Natural killer cell (primary cell): ENCODE data around the gene RGS19. TPM values are rescaled to one million over a fixed set of nuclear protein-coding genes. Genes with fewer than 3 reads are reported as not detected.

Experiments
- ATAC-seq, 3 donors: fragments of 150-1000 bp in 2 of 3; fragments of 200-7000 bp in 1 of 3; cut with Tn5 transposase; 1 replicate in 1 of 3; 2 replicates in 2 of 3; pipeline ENCODE4 v1.10.0; 2021; ENCODE audit warnings: mild to moderate bottlenecking in 2 of 3, moderate library complexity in 2 of 3
- DNase-seq, 2 donors: peaks; one replicate each; pipeline versions ENCODE4 v3.0.0 to v3.0.0-alpha.2; 2013 to 2021; ENCODE audit warnings: mixed read lengths in 1 of 2
- H3K27ac ChIP-seq: one replicate; pipeline ENCODE4 v1.5.1; 2013; ENCODE audit warnings: mild to moderate bottlenecking, low read length
- H3K27me3 ChIP-seq: one replicate; pipeline ENCODE4 v1.6.1; 2013; ENCODE audit warnings: low read length; ENCODE audit not compliant: control insufficient read depth, insufficient read depth
- H3K36me3 ChIP-seq: one replicate; pipeline ENCODE4 v1.6.1; 2013; ENCODE audit warnings: low read length; ENCODE audit not compliant: control insufficient read depth, insufficient read depth
- H3K4me1 ChIP-seq: one replicate; pipeline ENCODE4 v1.6.1; 2013; ENCODE audit warnings: low read length; ENCODE audit not compliant: control insufficient read depth, insufficient read depth
- H3K4me3 ChIP-seq: one replicate; pipeline ENCODE4 v1.5.1; 2013; ENCODE audit warnings: low read length
- H3K9me3 ChIP-seq: one replicate; pipeline ENCODE4 v1.6.1; 2013; ENCODE audit warnings: low read length; ENCODE audit not compliant: control insufficient read depth, insufficient read depth
- H3K27ac Mint-ChIP-seq, 2 donors: one replicate each; pipeline ENCODE4 v1.8.0; 2022; ENCODE audit warnings: mild to moderate bottlenecking in 2 of 2, mixed read lengths in 2 of 2, moderate library complexity in 1 of 2
- H3K27me3 Mint-ChIP-seq, 2 donors: one replicate each; pipeline ENCODE4 v1.8.0; 2022; ENCODE audit warnings: low read depth in 2 of 2, mixed read lengths in 2 of 2
- H3K36me3 Mint-ChIP-seq: one replicate; pipeline ENCODE4 v1.8.0; 2022; ENCODE audit warnings: mixed read lengths
- H3K4me1 Mint-ChIP-seq, 2 donors: one replicate each; pipeline ENCODE4 v1.8.0; 2022; ENCODE audit warnings: mixed read lengths in 2 of 2
- H3K4me3 Mint-ChIP-seq: one replicate; pipeline ENCODE4 v1.8.0; 2022; ENCODE audit warnings: mild to moderate bottlenecking, moderate library complexity, mixed read lengths
- H3K9me3 Mint-ChIP-seq, 2 donors: one replicate each; pipeline ENCODE4 v1.8.0; 2022; ENCODE audit warnings: mixed read lengths in 2 of 2
- WGBS: methylation state at CpG from one replicate; pipeline ENCODE4 v1.1.7; 2013; ENCODE audit warnings: missing lambda C conversion rate; ENCODE audit not compliant: insufficient coverage; 5-methylcytosine and 5-hydroxymethylcytosine counted together
- intact Hi-C: fragments of 100-400 bp; cut with micrococcal nuclease; formaldehyde crosslinking; loops from one replicate; pipeline ENCODE4 v1.14.2; 2022
- total RNA-seq, 4 donors: library from RNA; stranded (reverse); fragments of 120-200 nt in 1 of 4; gene quantifications; one replicate each; pipeline versions ENCODE4 v1.2.3 to v1.2.4, GENCODE V29; 2013 to 2022
- TF ChIP-seq, protein P1 (sequence below): fragments of 200-600 bp; IDR thresholded peaks from one replicate; pipeline ENCODE4 v1.8.0; 2022; ENCODE audit warnings: antibody characterized with exemption

RGS19 gene
- total RNA-seq, 3 donors from 2014 or later (not counting 1 experiment from before 2014, with no cell fraction given): 61.9 to 76.4 (median 68.2) TPM

DNA sequence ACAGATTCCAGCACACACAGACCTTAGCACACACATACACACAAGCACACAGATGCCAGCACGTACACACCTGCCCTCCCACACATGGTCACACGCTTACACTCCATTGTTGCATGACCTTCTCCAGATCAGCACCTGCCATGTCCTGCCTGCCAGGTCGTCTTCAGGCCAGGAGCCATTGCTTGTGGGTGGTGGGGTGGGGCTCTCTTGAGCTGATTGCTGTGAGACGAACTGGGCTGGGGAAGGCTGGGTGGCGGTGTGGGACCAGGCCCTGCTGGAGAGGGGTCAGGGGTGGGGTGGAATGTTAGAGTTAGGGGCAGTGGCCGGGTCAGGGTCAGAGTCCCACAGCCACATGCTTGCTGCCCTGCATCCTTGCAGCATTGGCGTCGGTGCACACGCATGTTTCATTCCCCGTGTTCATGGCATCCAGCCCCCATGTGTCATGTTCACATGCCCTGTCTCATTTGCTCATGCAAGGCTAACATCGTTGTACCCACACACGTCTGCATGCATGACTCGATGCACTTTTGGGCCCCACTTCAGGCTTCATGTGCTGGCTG, 34.6 kb upstream of the RGS19 start:
- Histone ChIP-seq H3K4me1 (no peaks in the 10 kb centered on the region), H3K9me3 (no peaks in the 10 kb centered on the region), H3K4me3 (no peak overlapping the region), H3K27me3 (no peaks in the 10 kb centered on the region), H3K36me3 (no peaks in the 10 kb centered on the region), H3K27ac (no peak overlapping the region)
- no peak for ATAC-seq
- no peak for DNase-seq
- no peaks in the 10 kb centered on the region for H3K27me3 Mint-ChIP-seq
- H3K4me1 Mint-ChIP-seq: no peaks in the 10 kb centered on the region
- intact Hi-C loops: no loop called here
- H3K36me3 Mint-ChIP-seq: no peaks in the 10 kb centered on the region
- WGBS: 87% methylated on average over 13 of the region's 13 CpGs
- H3K4me3 Mint-ChIP-seq: no peak overlapping the region
- H3K27ac Mint-ChIP-seq: no peak overlapping the region
- TF ChIP-seq, protein P1, sequence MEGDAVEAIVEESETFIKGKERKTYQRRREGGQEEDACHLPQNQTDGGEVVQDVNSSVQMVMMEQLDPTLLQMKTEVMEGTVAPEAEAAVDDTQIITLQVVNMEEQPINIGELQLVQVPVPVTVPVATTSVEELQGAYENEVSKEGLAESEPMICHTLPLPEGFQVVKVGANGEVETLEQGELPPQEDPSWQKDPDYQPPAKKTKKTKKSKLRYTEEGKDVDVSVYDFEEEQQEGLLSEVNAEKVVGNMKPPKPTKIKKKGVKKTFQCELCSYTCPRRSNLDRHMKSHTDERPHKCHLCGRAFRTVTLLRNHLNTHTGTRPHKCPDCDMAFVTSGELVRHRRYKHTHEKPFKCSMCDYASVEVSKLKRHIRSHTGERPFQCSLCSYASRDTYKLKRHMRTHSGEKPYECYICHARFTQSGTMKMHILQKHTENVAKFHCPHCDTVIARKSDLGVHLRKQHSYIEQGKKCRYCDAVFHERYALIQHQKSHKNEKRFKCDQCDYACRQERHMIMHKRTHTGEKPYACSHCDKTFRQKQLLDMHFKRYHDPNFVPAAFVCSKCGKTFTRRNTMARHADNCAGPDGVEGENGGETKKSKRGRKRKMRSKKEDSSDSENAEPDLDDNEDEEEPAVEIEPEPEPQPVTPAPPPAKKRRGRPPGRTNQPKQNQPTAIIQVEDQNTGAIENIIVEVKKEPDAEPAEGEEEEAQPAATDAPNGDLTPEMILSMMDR: no peak
- H3K9me3 Mint-ChIP-seq: no peaks in the 10 kb centered on the region

GRCh38 chr20:64113444-64113775, 34.1 kb upstream of the RGS19 start:
- 91% methylated on average over 6 of the region's 6 CpGs for WGBS
- TF ChIP-seq, protein P1: no peak
- H3K27ac ChIP-seq: no peak overlapping the region
- intact Hi-C loops: no loop called here
- H3K9me3 Mint-ChIP-seq: no peaks in the 10 kb centered on the region
- ATAC-seq: no peak
- H3K36me3 Mint-ChIP-seq: no peaks in the 10 kb centered on the region
- no peak overlapping the region for H3K4me3 Mint-ChIP-seq
- no peaks in the 10 kb centered on the region for H3K27me3 ChIP-seq
- H3K27me3 Mint-ChIP-seq: no peaks in the 10 kb centered on the region
- no peak for DNase-seq
- H3K4me1 ChIP-seq: no peaks in the 10 kb centered on the region
- H3K36me3 ChIP-seq: no peaks in the 10 kb centered on the region
- no peaks in the 10 kb centered on the region for H3K9me3 ChIP-seq
- no peak overlapping the region for H3K4me3 ChIP-seq
- H3K4me1 Mint-ChIP-seq: no peaks in the 10 kb centered on the region
- H3K27ac Mint-ChIP-seq: no peak overlapping the region

- no peak for ATAC-seq
- DNase-seq: no peak
- no peaks in the 10 kb centered on the region for H3K27me3 Mint-ChIP-seq
- TF ChIP-seq, protein P1: no peak
- Histone ChIP-seq H3K4me3 (no peak overlapping the region), H3K9me3 (no peaks in the 10 kb centered on the region), H3K27me3 (no peaks in the 10 kb centered on the region), H3K27ac (no peak overlapping the region), H3K4me1 (peaks cover 4% of the 10 kb centered on the region), H3K36me3 (no peaks in the 10 kb centered on the region)
- H3K9me3 Mint-ChIP-seq: no peaks in the 10 kb centered on the region
- peaks cover 0 to 5% of the 10 kb centered on the region in 2 donors for H3K4me1 Mint-ChIP-seq
- no peaks in the 10 kb centered on the region for H3K36me3 Mint-ChIP-seq
- 88% methylated on average over 18 of the region's 18 CpGs for WGBS
- intact Hi-C loops: no loop called here
- no peak overlapping the region for H3K4me3 Mint-ChIP-seq
- H3K27ac Mint-ChIP-seq: no peak overlapping the region
Observed at GRCh38 chr20:64112691-64113443, 33.5 kb upstream of the RGS19 start.
